ENCODE measurements around the gene KIAA2012.
A peak's percentile ranks its signal among the peaks of the same experiment; 100 is the strongest.

The KIAA2012 gene

GRCh38 chr2:202113571-202114142 lies 40.6 kb downstream of the KIAA2012 start:
- peak; percentile 16; the same call in 2 of the 3 replicates for ATAC-seq
- peak; percentile 49 for TF ChIP-seq ISL1 (CRISPR knock-in tag; IDR thresholded peaks at IDR 0.05)
- TF ChIP-seq TOX (CRISPR knock-in tag; IDR thresholded peaks at IDR 0.05; ENCODE audit: borderline replicate concordance), result no peak
- TF ChIP-seq CSDC2 (CRISPR knock-in tag; IDR thresholded peaks at IDR 0.05), result peak; percentile 55; the same call in 1 of the 2 replicates
- no peak for TF ChIP-seq CSRNP3 (CRISPR knock-in tag; IDR thresholded peaks at IDR 0.05)

GRCh38 chr2:202114291-202114690 lies 41.2 kb downstream of the KIAA2012 start:
- TF ChIP-seq BACH2 (CRISPR knock-in tag; IDR thresholded peaks at IDR 0.05; ENCODE audit: borderline replicate concordance) (no peak), POU6F1 (CRISPR knock-in tag; IDR thresholded peaks at IDR 0.05; ENCODE audit: borderline replicate concordance, low read depth) (no peak), CSRNP3 (CRISPR knock-in tag; IDR thresholded peaks at IDR 0.05) (no peak), TOX (CRISPR knock-in tag; IDR thresholded peaks at IDR 0.05; ENCODE audit: borderline replicate concordance) (no peak), ZNF70 (CRISPR knock-in tag; IDR thresholded peaks at IDR 0.05) (no peak), SNAI2 (CRISPR knock-in tag; IDR thresholded peaks at IDR 0.05) (no peak), ESRRG (CRISPR knock-in tag; IDR thresholded peaks at IDR 0.05) (no peak), ZFP3 (CRISPR knock-in tag; IDR thresholded peaks at IDR 0.05) (no peak)
- ATAC-seq, result no peak

DNA sequence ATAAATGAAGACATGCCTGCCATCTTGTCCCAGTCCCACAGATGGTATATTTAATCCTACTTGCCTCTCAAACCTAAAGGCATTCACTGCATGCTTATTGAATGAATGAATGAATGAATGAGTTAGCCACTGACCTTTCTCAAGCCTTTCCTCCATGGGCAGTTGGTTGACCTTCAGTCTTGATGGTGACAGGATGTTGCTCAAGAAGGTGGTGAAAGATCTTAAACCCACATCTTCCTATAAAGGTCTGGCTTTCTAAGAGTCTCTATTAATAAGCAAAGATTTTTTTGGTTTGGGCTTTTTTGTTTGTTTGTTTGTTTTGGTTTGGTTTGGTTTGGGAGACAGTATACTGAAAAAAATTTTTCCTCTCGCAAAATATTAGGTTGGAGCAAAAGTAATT lies 41.7 kb downstream of the KIAA2012 start:
- no peak for ATAC-seq
- no peak for TF ChIP-seq ARNTL (CRISPR knock-in tag; IDR thresholded peaks at IDR 0.05; ENCODE audit: borderline replicate concordance, low read depth)
- TF ChIP-seq SNAI2 (CRISPR knock-in tag; IDR thresholded peaks at IDR 0.05), result no peak
- TF ChIP-seq ISL1 (CRISPR knock-in tag; IDR thresholded peaks at IDR 0.05), result no peak
- no peak for TF ChIP-seq OSR1 (CRISPR knock-in tag; IDR thresholded peaks at IDR 0.05)
- no peak for TF ChIP-seq RARB (CRISPR knock-in tag; IDR thresholded peaks at IDR 0.05)
- no peak for TF ChIP-seq POU6F1 (CRISPR knock-in tag; IDR thresholded peaks at IDR 0.05; ENCODE audit: borderline replicate concordance, low read depth)
- TF ChIP-seq ZFP3 (CRISPR knock-in tag; IDR thresholded peaks at IDR 0.05), result no peak
- no peak for TF ChIP-seq PATZ1 (CRISPR knock-in tag; IDR thresholded peaks at IDR 0.05; ENCODE audit: borderline replicate concordance)
- TF ChIP-seq ZNF70 (CRISPR knock-in tag; IDR thresholded peaks at IDR 0.05), result no peak
- no peak for TF ChIP-seq TCF4 (CRISPR knock-in tag; IDR thresholded peaks at IDR 0.05; ENCODE audit: borderline replicate concordance)

GRCh38 chr2:202115479-202115971 lies 42.5 kb downstream of the KIAA2012 start:
- ATAC-seq, result peak; percentile 83
- TF ChIP-seq RARB (CRISPR knock-in tag; IDR thresholded peaks at IDR 0.05) (no peak), ISL1 (CRISPR knock-in tag; IDR thresholded peaks at IDR 0.05) (peak; percentile 37), ZFP30 (CRISPR knock-in tag; IDR thresholded peaks at IDR 0.05) (no peak), ZNF70 (CRISPR knock-in tag; IDR thresholded peaks at IDR 0.05) (no peak), ARNTL (CRISPR knock-in tag; IDR thresholded peaks at IDR 0.05; ENCODE audit: borderline replicate concordance, low read depth) (no peak)

GRCh38 chr2:202116691-202117090 lies 43.6 kb downstream of the KIAA2012 start:
- no peak for TF ChIP-seq ZNF565 (CRISPR knock-in tag; conservative IDR thresholded peaks at IDR 0.05; ENCODE audit: low read depth)
- TF ChIP-seq OSR1 (CRISPR knock-in tag; IDR thresholded peaks at IDR 0.05), result no peak
- no peak for TF ChIP-seq CSRNP3 (CRISPR knock-in tag; IDR thresholded peaks at IDR 0.05)

More at GRCh38 chr2:202116691-202117090, 43.6 kb downstream of the KIAA2012 start:
- no peak for ATAC-seq
